GM23248 (cell line): ENCODE results near the gene LPO. TPM values are rescaled to one million over a fixed set of nuclear protein-coding genes. Genes with fewer than 3 reads are reported as not detected.

Source experiments
- DNase-seq: peaks from one replicate; pipeline ENCODE4 v3.0.0-alpha.2; 2015
- H2AFZ ChIP-seq: fragments of 200-600 bp; sonication (generic); 2 replicates; pipeline ENCODE4 v1.6.1; 2016; ENCODE audit warnings: antibody characterized with exemption
- H3F3A ChIP-seq: fragments of 200-600 bp; sonication (generic); 2 replicates; pipeline ENCODE4 v1.6.1; 2016; ENCODE audit warnings: mild to moderate bottlenecking, antibody characterized with exemption, mixed run types; ENCODE audit not compliant: insufficient read depth
- H3K27ac ChIP-seq: fragments of 200-600 bp; sonication (generic); 2 replicates; pipeline ENCODE4 v1.5.1; 2016; ENCODE audit warnings: mild to moderate bottlenecking
- H3K27me3 ChIP-seq: fragments of 200-600 bp; sonication (generic); replicated peaks from 2 replicates; pipeline ENCODE4 v1.6.1; 2016; ENCODE audit warnings: mild to moderate bottlenecking; ENCODE audit not compliant: insufficient read depth
- H3K36me3 ChIP-seq: fragments of 200-600 bp; sonication (generic); 2 replicates; pipeline ENCODE4 v1.6.1; 2016; ENCODE audit warnings: low read depth, mild to moderate bottlenecking
- H3K4me1 ChIP-seq: fragments of 200-600 bp; sonication (generic); 2 replicates; pipeline ENCODE4 v1.6.1; 2016; ENCODE audit warnings: mild to moderate bottlenecking; ENCODE audit not compliant: insufficient read depth
- H3K4me2 ChIP-seq: fragments of 200-600 bp; sonication (generic); one replicate; pipeline ENCODE4 v1.6.1; 2016; ENCODE audit warnings: mild to moderate bottlenecking; ENCODE audit not compliant: unreplicated experiment
- H3K4me3 ChIP-seq: fragments of 200-600 bp; sonication (generic); 2 replicates; pipeline ENCODE4 v1.5.1; 2016; ENCODE audit warnings: mild to moderate bottlenecking
- H3K79me2 ChIP-seq: fragments of 200-600 bp; sonication (generic); 2 replicates; pipeline ENCODE4 v1.6.1; 2016; ENCODE audit warnings: mild to moderate bottlenecking; ENCODE audit not compliant: insufficient read depth
- H3K9ac ChIP-seq: fragments of 200-600 bp; sonication (generic); 2 replicates; pipeline ENCODE4 v1.6.1; 2016; ENCODE audit warnings: mild to moderate bottlenecking
- H3K9me2 ChIP-seq: fragments of 200-600 bp; sonication (generic); 2 replicates; pipeline ENCODE4 v1.6.1; 2016; ENCODE audit warnings: mixed run types, mild to moderate bottlenecking, moderate library complexity; ENCODE audit not compliant: insufficient read depth
- H3K9me3 ChIP-seq: fragments of 200-600 bp; sonication (generic); one replicate; pipeline ENCODE4 v1.6.1; 2017; ENCODE audit warnings: low read depth
- H4K20me1 ChIP-seq: fragments of 200-600 bp; sonication (generic); 2 replicates; pipeline ENCODE4 v1.6.0; 2016; ENCODE audit not compliant: insufficient read depth
- EZH2 ChIP-seq: fragments of 200-600 bp; sonication (generic); IDR thresholded peaks from 2 replicates; pipeline ENCODE4 v1.6.1; 2018; ENCODE audit warnings: antibody characterized with exemption, mild to moderate bottlenecking; ENCODE audit not compliant: insufficient read depth, poor library complexity, severe bottlenecking
- EZH2phosphoT487 ChIP-seq: fragments of 200-600 bp; sonication (generic); IDR thresholded peaks from 2 replicates; pipeline ENCODE4 v1.6.1; 2018; ENCODE audit warnings: antibody characterized with exemption, moderate library complexity, mild to moderate bottlenecking, low read depth; ENCODE audit not compliant: insufficient read depth
- WGBS, 2 experiments: methylation state at CpG; one replicate each; pipeline ENCODE4 v1.1.6; 2015 to 2017; ENCODE audit warnings: low lambda C conversion rate in 2 of 2, low coverage in 1 of 2; ENCODE audit errors: missing lambda C conversion rate in 2 of 2; 5-methylcytosine and 5-hydroxymethylcytosine counted together
- in situ Hi-C: fragments of 300-500 bp; cut with MboI; formaldehyde crosslinking; loops from 2 replicates; pipeline ENCODE4 v1.15.0; 2020
- polyA plus RNA-seq: library from polyadenylated mRNA; unstranded; fragments of >200 nt; fragmentation: Nextera tagmentation; extraction: Ambion mirVana; gene quantifications from 2 replicates; pipeline ENCODE4 v1.2.1, GENCODE V29; 2016
- total RNA-seq: library from RNA; depleted of rRNA; stranded (reverse); fragments of >200 nt; shearing (Covaris generic); gene quantifications from 2 replicates; pipeline ENCODE4 v1.2.3, GENCODE V29; 2014

The LPO gene
- total and polyA plus RNA-seq, 2 experiments from 2014 or later: 0.11 TPM; not detected in 1

DNA sequence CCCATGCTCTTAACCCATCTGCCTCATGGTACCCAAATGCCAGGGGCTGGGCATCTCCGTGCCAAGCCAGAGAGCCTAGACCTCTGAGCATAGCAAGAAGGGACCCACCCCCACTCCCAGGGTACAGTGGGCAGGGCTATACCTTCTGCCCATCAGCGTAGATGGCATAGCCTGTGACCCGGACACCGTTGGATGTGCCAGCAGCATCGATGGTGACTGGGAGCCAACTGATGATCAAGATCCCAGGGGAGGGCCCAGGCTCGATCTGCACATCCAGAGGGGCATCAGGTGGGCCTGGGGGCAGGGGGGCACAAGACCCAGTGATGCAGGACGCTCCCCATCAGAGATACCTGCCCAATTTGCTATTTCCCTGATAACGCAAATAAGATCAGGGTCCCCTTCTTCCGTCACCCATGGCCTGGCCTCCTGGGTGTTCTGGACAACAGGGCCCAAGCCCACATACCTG lies 73.1 kb downstream of the LPO start:
- no peaks in the 10 kb centered on the region for H3K79me2 ChIP-seq
- in situ Hi-C loops: no loop called here
- H3K9me3 ChIP-seq: no peaks in the 10 kb centered on the region
- no peaks in the 10 kb centered on the region for H3F3A ChIP-seq
- no peaks in the 10 kb centered on the region for H3K4me1 ChIP-seq
- TF ChIP-seq EZH2 (no peak), EZH2phosphoT487 (no peak)
- H3K9ac ChIP-seq: no peak overlapping the region
- H4K20me1 ChIP-seq: no peaks in the 10 kb centered on the region
- 81 to 83% methylated on average over 9 of the region's 9 CpGs for WGBS, 2 experiments
- no peak overlapping the region for H3K4me2 ChIP-seq
- H3K4me3 ChIP-seq: no peak overlapping the region
- no peak for DNase-seq
- no peaks in the 10 kb centered on the region for H3K9me2 ChIP-seq
- H3K36me3 ChIP-seq: no peaks in the 10 kb centered on the region
- no peak overlapping the region for H3K27ac ChIP-seq
- H2AFZ ChIP-seq: no peak overlapping the region
- H3K27me3 ChIP-seq: no peaks in the 10 kb centered on the region

DNA sequence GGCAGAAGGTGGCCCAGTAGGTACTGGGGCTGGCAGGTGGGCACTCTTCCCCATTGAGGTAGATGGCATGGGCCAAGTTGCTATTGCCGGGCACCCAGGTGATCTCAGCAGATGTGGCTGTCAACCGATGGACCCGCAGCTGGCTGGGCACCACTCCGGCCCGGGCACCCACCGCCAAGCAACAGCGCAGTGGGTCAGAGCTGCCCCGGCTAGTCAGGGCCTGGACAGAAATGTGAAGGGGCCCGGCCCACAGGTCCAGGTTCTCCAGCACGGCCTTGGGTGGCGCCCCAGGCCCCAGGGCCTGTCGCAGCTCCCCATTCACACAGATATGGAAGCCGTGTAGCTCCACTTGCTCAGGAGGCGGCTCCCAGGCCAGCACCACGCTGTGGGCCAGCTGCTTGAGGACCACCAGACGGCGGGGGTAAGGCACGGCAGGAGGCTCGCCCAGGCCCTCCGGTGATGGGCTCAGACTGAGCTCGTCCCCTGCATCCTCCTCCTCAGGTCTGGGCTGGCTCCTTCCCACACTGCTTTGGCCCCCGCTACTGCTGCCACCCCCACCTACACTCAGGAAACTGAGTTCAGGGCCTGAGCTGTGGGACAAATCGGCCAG lies 73.7 kb downstream of the LPO start:
- H3K27me3 ChIP-seq: no peaks in the 10 kb centered on the region
- H3K36me3 ChIP-seq: no peaks in the 10 kb centered on the region
- H2AFZ ChIP-seq: no peak overlapping the region
- no peak overlapping the region for H3K4me2 ChIP-seq
- TF ChIP-seq EZH2phosphoT487 (no peak), EZH2 (no peak)
- no peak overlapping the region for H3K9ac ChIP-seq
- 75 to 78% methylated on average over 22 to 23 of the region's 23 CpGs for WGBS, 2 experiments
- no peak overlapping the region for H3K4me3 ChIP-seq
- in situ Hi-C loops: no loop called here
- no peaks in the 10 kb centered on the region for H3K9me2 ChIP-seq
- no peaks in the 10 kb centered on the region for H3K79me2 ChIP-seq
- no peaks in the 10 kb centered on the region for H3F3A ChIP-seq
- DNase-seq: no peak
- H4K20me1 ChIP-seq: no peaks in the 10 kb centered on the region
- no peak overlapping the region for H3K27ac ChIP-seq
- H3K4me1 ChIP-seq: no peaks in the 10 kb centered on the region
- no peaks in the 10 kb centered on the region for H3K9me3 ChIP-seq

DNA sequence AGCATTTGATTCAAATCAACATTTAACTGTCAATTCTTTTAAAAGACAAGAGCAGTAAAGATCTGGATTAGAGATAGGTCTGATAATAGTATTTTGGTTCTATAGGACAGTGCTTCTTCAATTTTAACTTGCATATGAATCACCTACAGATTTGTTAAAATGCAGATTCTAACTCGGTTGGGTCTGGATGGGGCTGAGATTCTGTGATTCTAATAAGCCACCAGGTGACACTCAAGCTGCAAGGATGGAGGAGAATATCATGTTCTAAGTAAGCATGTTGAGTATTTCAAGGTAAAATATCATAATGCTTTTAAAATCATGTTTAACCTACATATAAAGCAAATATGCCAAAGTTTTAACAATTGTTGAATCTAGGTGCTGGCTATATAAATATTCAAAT lies 74.4 kb downstream of the LPO start:
- Histone ChIP-seq H3K4me3 (no peak overlapping the region), H3K9ac (no peak overlapping the region), H3K4me2 (no peak overlapping the region), H3K4me1 (no peaks in the 10 kb centered on the region), H3K79me2 (no peaks in the 10 kb centered on the region), H3K36me3 (no peaks in the 10 kb centered on the region), H3F3A (no peaks in the 10 kb centered on the region), H4K20me1 (no peaks in the 10 kb centered on the region), H3K27ac (no peak overlapping the region), H3K9me2 (no peaks in the 10 kb centered on the region), H3K27me3 (no peaks in the 10 kb centered on the region), H3K9me3 (no peaks in the 10 kb centered on the region), H2AFZ (no peak overlapping the region)
- in situ Hi-C loops: no loop called here
- WGBS, 2 experiments: 31 to 50% methylated on average over 1 of the region's 1 CpG
- no peak for DNase-seq
- no peak for TF ChIP-seq EZH2phosphoT487
- no peak for TF ChIP-seq EZH2

DNA sequence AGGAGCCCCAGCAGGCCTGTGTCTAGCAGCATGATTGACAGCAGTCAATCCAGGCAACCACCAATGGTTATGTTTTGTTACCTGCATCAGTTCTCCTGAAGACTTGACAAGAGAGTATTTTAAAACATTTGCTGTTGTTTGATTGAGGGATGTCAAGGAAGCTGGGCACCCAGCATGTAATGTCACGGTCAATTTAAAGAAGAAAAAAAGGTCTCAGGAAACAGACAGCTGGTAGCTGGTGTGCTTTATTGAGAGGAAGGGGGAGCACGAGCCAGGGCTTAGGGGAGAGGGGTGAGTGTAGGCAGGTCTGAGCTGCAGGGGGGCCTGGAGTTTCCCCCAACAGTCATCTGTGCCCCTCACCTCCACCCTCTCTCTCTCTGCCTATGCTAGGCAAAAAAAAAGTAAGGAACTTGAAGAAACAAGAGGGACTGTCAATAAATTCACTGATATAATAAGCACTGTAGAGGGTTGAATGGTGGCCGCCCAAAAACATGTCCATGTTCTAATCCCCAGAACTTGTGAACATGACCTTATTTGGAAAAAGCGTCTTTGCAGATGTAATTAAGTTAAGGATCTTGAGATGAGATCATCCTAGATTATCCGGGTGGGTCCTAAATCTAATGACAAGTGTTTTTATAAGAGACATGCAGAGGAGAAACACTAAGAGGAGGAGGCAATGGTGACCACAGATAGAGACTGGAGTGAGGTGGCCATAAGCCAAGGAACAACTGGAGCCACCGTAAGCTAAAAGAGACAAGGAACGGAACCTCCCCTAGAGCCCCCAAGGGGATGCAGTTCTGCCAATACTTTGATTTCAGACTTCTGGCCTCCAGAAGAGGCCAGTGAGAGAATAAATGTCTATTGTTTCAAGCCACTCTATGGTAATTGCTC lies 75.7 kb downstream of the LPO start:
- H3K9me3 ChIP-seq: no peaks in the 10 kb centered on the region
- no peaks in the 10 kb centered on the region for H3F3A ChIP-seq
- in situ Hi-C loops: no loop called here
- no peaks in the 10 kb centered on the region for H3K4me1 ChIP-seq
- no peak overlapping the region for H3K27ac ChIP-seq
- no peak overlapping the region for H3K4me2 ChIP-seq
- WGBS, 2 experiments: 41 to 44% methylated on average over 7 of the region's 7 CpGs
- H3K27me3 ChIP-seq: no peaks in the 10 kb centered on the region
- H3K9ac ChIP-seq: no peak overlapping the region
- DNase-seq: no peak
- no peak overlapping the region for H2AFZ ChIP-seq
- no peaks in the 10 kb centered on the region for H3K79me2 ChIP-seq
- H4K20me1 ChIP-seq: no peaks in the 10 kb centered on the region
- no peak overlapping the region for H3K4me3 ChIP-seq
- no peaks in the 10 kb centered on the region for H3K36me3 ChIP-seq
- TF ChIP-seq EZH2 (no peak), EZH2phosphoT487 (no peak)
- H3K9me2 ChIP-seq: no peaks in the 10 kb centered on the region
